ENCODE measurements around the gene FAM120AOS.

FAM120AOS gene

GRCh38 chr9:93419023-93419422 is 34.4 kb downstream of the FAM120AOS start:
- WGBS, 2 experiments (ENCODE audit: insufficient coverage in 2 of 2) = no CpG with 5 or more reads among the region's 1 CpG
- Histone ChIP-seq H3K4me1 (ENCODE audit: control insufficient read depth, insufficient read depth, low read length, poor library complexity, severe bottlenecking) (no peaks in the 10 kb centered on the region), H3K4me3 (ENCODE audit: extremely low read depth, insufficient read depth, low read length, poor library complexity, severe bottlenecking) (no peak overlapping the region), H3K9me3 (ENCODE audit: control insufficient read depth, low read length) (no peaks in the 10 kb centered on the region), H3K27ac (ENCODE audit: low read depth, low read length, severe bottlenecking) (no peak overlapping the region), H3K36me3 (ENCODE audit: control insufficient read depth, insufficient read depth, low read length) (no peaks in the 10 kb centered on the region)

- H3K36me3 ChIP-seq (ENCODE audit: control insufficient read depth, insufficient read depth, low read length) = no peaks in the 10 kb centered on the region
- H3K4me1 ChIP-seq (ENCODE audit: control insufficient read depth, insufficient read depth, low read length, poor library complexity, severe bottlenecking) = no peaks in the 10 kb centered on the region
- H3K27ac ChIP-seq (ENCODE audit: low read depth, low read length, severe bottlenecking) = no peak overlapping the region
- no peak overlapping the region for H3K4me3 ChIP-seq (ENCODE audit: extremely low read depth, insufficient read depth, low read length, poor library complexity, severe bottlenecking)
- no CpG with 5 or more reads among the region's 1 CpG for WGBS, 2 experiments (ENCODE audit: insufficient coverage in 2 of 2)
- no peaks in the 10 kb centered on the region for H3K9me3 ChIP-seq (ENCODE audit: control insufficient read depth, low read length)
Observed at GRCh38 chr9:93417538-93417937, 35.8 kb downstream of the FAM120AOS start.

GRCh38 chr9:93416530-93417235 is 36.7 kb downstream of the FAM120AOS start:
- H3K9me3 ChIP-seq (ENCODE audit: control insufficient read depth, low read length) = no peaks in the 10 kb centered on the region
- H3K4me3 ChIP-seq (ENCODE audit: extremely low read depth, insufficient read depth, low read length, poor library complexity, severe bottlenecking) = no peak overlapping the region
- WGBS, 2 experiments (ENCODE audit: insufficient coverage in 2 of 2) = 83 to 90% methylated on average over 6 to 8 of the region's 8 CpGs
- H3K27ac ChIP-seq (ENCODE audit: low read depth, low read length, severe bottlenecking) = no peak overlapping the region
- no peaks in the 10 kb centered on the region for H3K36me3 ChIP-seq (ENCODE audit: control insufficient read depth, insufficient read depth, low read length)
- no peaks in the 10 kb centered on the region for H3K4me1 ChIP-seq (ENCODE audit: control insufficient read depth, insufficient read depth, low read length, poor library complexity, severe bottlenecking)

- H3K9me3 ChIP-seq (ENCODE audit: control insufficient read depth, low read length) = no peaks in the 10 kb centered on the region
- WGBS, 2 experiments (ENCODE audit: insufficient coverage in 2 of 2) = no CpG with 5 or more reads among the region's 2 CpGs
- no peaks in the 10 kb centered on the region for H3K4me1 ChIP-seq (ENCODE audit: control insufficient read depth, insufficient read depth, low read length, poor library complexity, severe bottlenecking)
- no peaks in the 10 kb centered on the region for H3K36me3 ChIP-seq (ENCODE audit: control insufficient read depth, insufficient read depth, low read length)
- H3K4me3 ChIP-seq (ENCODE audit: extremely low read depth, insufficient read depth, low read length, poor library complexity, severe bottlenecking) = no peak overlapping the region
- H3K27ac ChIP-seq (ENCODE audit: low read depth, low read length, severe bottlenecking) = no peak overlapping the region
Observed at GRCh38 chr9:93415176-93415690, 38.1 kb downstream of the FAM120AOS start.

- Histone ChIP-seq H3K27ac (ENCODE audit: low read depth, low read length, severe bottlenecking) (no peak overlapping the region), H3K4me1 (ENCODE audit: control insufficient read depth, insufficient read depth, low read length, poor library complexity, severe bottlenecking) (no peaks in the 10 kb centered on the region), H3K4me3 (ENCODE audit: extremely low read depth, insufficient read depth, low read length, poor library complexity, severe bottlenecking) (no peak overlapping the region), H3K36me3 (ENCODE audit: control insufficient read depth, insufficient read depth, low read length) (no peaks in the 10 kb centered on the region), H3K9me3 (ENCODE audit: control insufficient read depth, low read length) (no peaks in the 10 kb centered on the region)
Observed at GRCh38 chr9:93413530-93413929, 39.9 kb downstream of the FAM120AOS start.

- H3K9me3 ChIP-seq (ENCODE audit: control insufficient read depth, low read length) = no peaks in the 10 kb centered on the region
- WGBS, 2 experiments (ENCODE audit: insufficient coverage in 2 of 2) = 92 to 97% methylated on average over 3 to 4 of the region's 5 CpGs
- no peak overlapping the region for H3K4me3 ChIP-seq (ENCODE audit: extremely low read depth, insufficient read depth, low read length, poor library complexity, severe bottlenecking)
- H3K4me1 ChIP-seq (ENCODE audit: control insufficient read depth, insufficient read depth, low read length, poor library complexity, severe bottlenecking) = no peaks in the 10 kb centered on the region
- H3K36me3 ChIP-seq (ENCODE audit: control insufficient read depth, insufficient read depth, low read length) = no peaks in the 10 kb centered on the region
- no peak overlapping the region for H3K27ac ChIP-seq (ENCODE audit: low read depth, low read length, severe bottlenecking)
Observed at GRCh38 chr9:93406371-93406770, 47.0 kb downstream of the FAM120AOS start.

- H3K27ac ChIP-seq (ENCODE audit: low read depth, low read length, severe bottlenecking) = no peak overlapping the region
- H3K9me3 ChIP-seq (ENCODE audit: control insufficient read depth, low read length) = no peaks in the 10 kb centered on the region
- no peak overlapping the region for H3K4me3 ChIP-seq (ENCODE audit: extremely low read depth, insufficient read depth, low read length, poor library complexity, severe bottlenecking)
- no peaks in the 10 kb centered on the region for H3K4me1 ChIP-seq (ENCODE audit: control insufficient read depth, insufficient read depth, low read length, poor library complexity, severe bottlenecking)
- H3K36me3 ChIP-seq (ENCODE audit: control insufficient read depth, insufficient read depth, low read length) = no peaks in the 10 kb centered on the region
- 96 to 97% methylated on average over 9 of the region's 9 CpGs for WGBS, 2 experiments (ENCODE audit: insufficient coverage in 2 of 2)
Observed at GRCh38 chr9:93398471-93398870, 54.9 kb downstream of the FAM120AOS start.

- Histone ChIP-seq H3K4me3 (ENCODE audit: extremely low read depth, insufficient read depth, low read length, poor library complexity, severe bottlenecking) (no peak overlapping the region), H3K27ac (ENCODE audit: low read depth, low read length, severe bottlenecking) (no peak overlapping the region), H3K9me3 (ENCODE audit: control insufficient read depth, low read length) (no peaks in the 10 kb centered on the region), H3K36me3 (ENCODE audit: control insufficient read depth, insufficient read depth, low read length) (no peaks in the 10 kb centered on the region), H3K4me1 (ENCODE audit: control insufficient read depth, insufficient read depth, low read length, poor library complexity, severe bottlenecking) (no peaks in the 10 kb centered on the region)
- WGBS, 2 experiments (ENCODE audit: insufficient coverage in 2 of 2) = 85 to 91% methylated on average over 3 of the region's 10 CpGs
Observed at GRCh38 chr9:93397661-93398373, 55.6 kb downstream of the FAM120AOS start.
